Measurements from ENCODE around the gene GSKIP. TPM values are rescaled to one million over a fixed set of nuclear protein-coding genes. Genes with fewer than 3 reads are reported as not detected.

The GSKIP gene
- polyA plus RNA-seq, 1 of the 3 experiments (the other 2 are of a cell fraction) = 13.6 TPM

DNA sequence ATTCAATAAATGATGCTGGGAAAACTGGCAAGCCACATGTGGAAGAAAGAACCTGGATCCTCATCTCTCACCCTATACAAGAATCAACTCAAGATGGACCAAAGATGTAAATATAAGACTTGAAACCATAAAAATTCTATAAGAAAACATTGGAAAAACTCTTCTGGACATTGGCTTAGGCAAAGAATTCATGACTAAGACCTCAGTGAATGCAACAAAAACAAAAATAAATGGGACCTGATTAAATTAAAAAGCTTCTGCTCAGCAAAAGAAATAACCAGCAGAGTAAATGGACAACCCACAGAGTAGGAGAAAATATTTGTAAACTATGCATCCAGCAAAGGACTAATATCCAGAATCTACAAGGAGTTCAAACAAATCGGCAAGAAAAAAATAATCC lies 24.8 kb upstream of the GSKIP start:
- DNase-seq = no peak
- CTCF ChIA-PET = no interaction called here
- Histone ChIP-seq H3K9ac (no peak overlapping the region), H3K27ac (ENCODE audit: low read depth in 2 of 2, low read length in 1 of 2) (no peak overlapping the region), H3K9me3 (no peaks in the 10 kb centered on the region), H3K4me1 (ENCODE audit: control insufficient read depth in 1 of 2, insufficient read depth in 2 of 2, low read depth in 1 of 2, low read length in 1 of 2) (no peaks in the 10 kb centered on the region), H3K4me3 (ENCODE audit: low read depth in 2 of 2, low read length in 1 of 2) (no peak overlapping the region), H3K79me2 (ENCODE audit: insufficient read depth) (no peaks in the 10 kb centered on the region; the same call in 1 of the 2 replicates), H2AFZ (ENCODE audit: low read depth) (no peak overlapping the region), H3K36me3 (replicated peaks in 1 of 2; ENCODE audit: control insufficient read depth in 1 of 2, insufficient read depth in 2 of 2, low read length in 1 of 2) (peaks cover 32 to 67% of the 10 kb centered on the region in 2 experiments), H3K27me3 (ENCODE audit: insufficient read depth) (no peaks in the 10 kb centered on the region), H4K20me1 (ENCODE audit: insufficient read depth) (no peaks in the 10 kb centered on the region), H3K4me2 (no peak overlapping the region), H3F3A (replicated peaks; ENCODE audit: insufficient read depth) (no peaks in the 10 kb centered on the region), H3K9me2 (no peaks in the 10 kb centered on the region; the same call in 1 of the 2 replicates)
- POLR2A ChIA-PET = no interaction called here
- TF ChIP-seq CHD2 (IDR thresholded peaks at IDR 0.05; ENCODE audit: low read length, partially characterized antibody) = no peak
- TF ChIP-seq MAX (IDR thresholded peaks at IDR 0.05; ENCODE audit: low read depth) = no peak
- TF ChIP-seq RFX5 (IDR thresholded peaks at IDR 0.05; ENCODE audit: low read length) = no peak
- no peak for TF ChIP-seq TCF12 (IDR thresholded peaks at IDR 0.05)
- TF ChIP-seq POLR2AphosphoS5 (IDR thresholded peaks at IDR 0.05; ENCODE audit: low read depth, low read length) = no peak
- no peak for TF ChIP-seq SIN3A (IDR thresholded peaks at IDR 0.05; ENCODE audit: borderline replicate concordance, low read depth, low read length)
- TF ChIP-seq JUND (IDR thresholded peaks at IDR 0.05) = no peak
- TF ChIP-seq ZBTB33 (IDR thresholded peaks at IDR 0.05; ENCODE audit: borderline replicate concordance, low read depth) = no peak
- no peak for TF ChIP-seq NRF1 (IDR thresholded peaks at IDR 0.05; ENCODE audit: low read depth, low read length)
- no peak for TF ChIP-seq FOSL2 (IDR thresholded peaks at IDR 0.05; ENCODE audit: borderline replicate concordance, low read depth)
- TF ChIP-seq GABPA (IDR thresholded peaks at IDR 0.05; ENCODE audit: low read depth) = no peak
- no peak for TF ChIP-seq EP300 (IDR thresholded peaks at IDR 0.05; ENCODE audit: borderline replicate concordance in 1 of 2, low read depth in 1 of 2, low read length in 1 of 2)
- no peak for TF ChIP-seq CTCF (IDR thresholded peaks at IDR 0.05)
- TF ChIP-seq, protein P1, sequence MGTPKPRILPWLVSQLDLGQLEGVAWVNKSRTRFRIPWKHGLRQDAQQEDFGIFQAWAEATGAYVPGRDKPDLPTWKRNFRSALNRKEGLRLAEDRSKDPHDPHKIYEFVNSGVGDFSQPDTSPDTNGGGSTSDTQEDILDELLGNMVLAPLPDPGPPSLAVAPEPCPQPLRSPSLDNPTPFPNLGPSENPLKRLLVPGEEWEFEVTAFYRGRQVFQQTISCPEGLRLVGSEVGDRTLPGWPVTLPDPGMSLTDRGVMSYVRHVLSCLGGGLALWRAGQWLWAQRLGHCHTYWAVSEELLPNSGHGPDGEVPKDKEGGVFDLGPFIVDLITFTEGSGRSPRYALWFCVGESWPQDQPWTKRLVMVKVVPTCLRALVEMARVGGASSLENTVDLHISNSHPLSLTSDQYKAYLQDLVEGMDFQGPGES (IDR thresholded peaks at IDR 0.05; ENCODE audit: low read depth, low read length) = no peak
- TF ChIP-seq MEF2A (IDR thresholded peaks at IDR 0.05; ENCODE audit: borderline replicate concordance, low read depth) = no peak
- no peak for TF ChIP-seq ELF1 (IDR thresholded peaks at IDR 0.05)
- TF ChIP-seq YY1 (IDR thresholded peaks at IDR 0.05; ENCODE audit: low read depth) = no peak
- TF ChIP-seq USF1 (IDR thresholded peaks at IDR 0.05; ENCODE audit: borderline replicate concordance, low read depth) = no peak
- TF ChIP-seq EZH2phosphoT487 (IDR thresholded peaks at IDR 0.05; ENCODE audit: borderline replicate concordance, low read depth) = no peak
- no peak for TF ChIP-seq GATA2 (CRISPR knock-in tag; IDR thresholded peaks at IDR 0.05)
- 96% methylated on average over 1 of the region's 1 CpG for WGBS (ENCODE audit: low lambda C conversion rate)
